HG03095 (cell line): ENCODE data around the gene TOR1B.

Source experiments
- ATAC-seq: cut with Tn5 transposase; IDR thresholded peaks from one replicate; pipeline ENCODE4 v1.9.1; 2021; ENCODE audit warnings: moderate library complexity; ENCODE audit not compliant: unreplicated experiment

Gene TOR1B

DNA sequence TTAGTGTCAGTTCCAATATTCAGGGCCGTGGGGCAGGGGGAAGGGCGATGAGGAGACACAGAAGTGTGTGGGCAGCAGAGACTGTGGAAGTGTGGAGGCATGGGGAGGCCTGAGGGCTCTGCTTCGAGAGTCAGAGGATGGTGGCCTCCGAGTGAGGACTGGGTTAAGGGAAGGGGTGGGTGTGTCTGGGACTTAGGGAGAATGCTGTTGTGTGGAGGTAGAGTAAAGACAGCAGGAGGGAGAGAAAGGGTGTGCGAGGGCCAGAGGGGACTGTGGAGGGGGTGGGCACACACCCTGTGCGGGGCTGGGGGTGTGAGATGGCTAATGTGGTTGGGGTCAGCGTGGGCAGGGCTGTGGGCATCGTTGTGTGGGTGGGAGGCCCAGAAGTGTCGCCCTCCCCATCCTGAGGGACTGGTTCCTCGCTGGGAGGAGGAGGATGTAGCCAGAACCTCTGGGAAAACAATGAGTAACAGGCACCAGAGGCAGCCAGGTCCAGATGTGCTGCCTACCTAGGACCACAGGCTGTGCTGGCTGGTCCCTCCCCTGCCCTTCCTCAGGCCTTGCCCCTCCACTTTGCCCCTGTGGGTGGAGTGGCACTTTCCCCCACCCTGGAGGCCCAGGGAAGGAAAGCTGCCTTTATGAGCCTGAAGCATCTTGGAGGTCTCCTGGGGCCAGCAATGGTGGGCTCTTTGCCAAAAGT lies 36.5 kb downstream of the TOR1B start:
- no peak for ATAC-seq

DNA sequence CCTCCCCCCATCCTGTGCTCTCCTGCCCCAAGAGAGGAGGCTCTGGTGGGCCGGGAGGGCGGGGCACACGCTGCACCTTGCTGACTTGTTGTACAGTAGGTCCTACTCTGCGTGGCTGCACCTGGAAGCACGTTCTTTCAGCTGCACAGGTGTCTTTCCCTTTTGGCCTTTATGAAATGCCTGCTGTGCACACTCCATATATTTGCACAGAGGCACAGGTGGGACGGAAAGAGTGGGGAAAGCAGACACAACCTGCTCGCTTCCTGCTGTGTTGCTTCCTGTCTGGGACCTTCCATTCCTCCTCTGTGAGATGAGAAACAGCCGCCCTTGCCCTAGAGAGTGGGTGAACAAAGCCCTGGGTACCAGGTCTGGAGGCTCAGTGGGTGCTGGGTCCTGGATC lies 37.0 kb downstream of the TOR1B start:
- ATAC-seq: no peak

DNA sequence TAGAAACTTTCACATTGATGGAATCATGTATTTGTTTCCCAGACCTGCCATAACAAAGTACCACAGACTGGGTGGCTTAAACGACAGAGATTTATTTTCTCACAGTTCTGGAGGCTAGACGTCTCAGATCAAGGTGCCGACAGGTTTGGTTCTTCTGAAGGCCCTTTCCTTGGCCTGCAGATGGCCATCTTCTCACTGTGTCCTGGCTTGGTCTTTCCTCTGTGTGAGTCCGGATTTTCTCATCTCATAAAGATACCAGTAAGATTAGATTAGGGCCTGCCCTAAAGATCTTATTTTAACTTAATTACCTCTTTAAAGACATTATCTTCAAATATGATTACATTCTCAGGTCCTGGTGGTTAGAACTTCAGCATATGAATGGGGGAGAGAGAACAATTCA lies 38.1 kb downstream of the TOR1B start:
- ATAC-seq: no peak

DNA sequence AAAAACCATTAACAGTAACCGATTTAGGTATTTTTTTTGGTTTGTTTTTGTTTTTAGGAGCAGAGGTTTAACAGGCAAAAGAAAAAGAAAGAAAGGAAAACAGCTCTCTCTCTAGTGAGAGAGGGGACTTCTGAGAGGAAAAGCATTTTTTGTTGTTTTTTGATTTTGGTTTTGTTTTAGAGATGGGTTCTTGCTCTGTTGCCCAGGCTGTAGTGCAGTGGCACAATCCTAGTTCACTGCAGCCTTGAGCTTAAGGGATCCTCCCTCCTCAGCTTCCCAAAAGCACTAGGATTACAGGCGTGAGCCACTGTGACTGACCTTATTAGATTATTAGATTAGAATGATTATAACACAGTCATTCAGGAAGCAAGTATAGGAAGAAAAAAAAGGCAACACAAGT lies 42.4 kb downstream of the TOR1B start:
- no peak for ATAC-seq

DNA sequence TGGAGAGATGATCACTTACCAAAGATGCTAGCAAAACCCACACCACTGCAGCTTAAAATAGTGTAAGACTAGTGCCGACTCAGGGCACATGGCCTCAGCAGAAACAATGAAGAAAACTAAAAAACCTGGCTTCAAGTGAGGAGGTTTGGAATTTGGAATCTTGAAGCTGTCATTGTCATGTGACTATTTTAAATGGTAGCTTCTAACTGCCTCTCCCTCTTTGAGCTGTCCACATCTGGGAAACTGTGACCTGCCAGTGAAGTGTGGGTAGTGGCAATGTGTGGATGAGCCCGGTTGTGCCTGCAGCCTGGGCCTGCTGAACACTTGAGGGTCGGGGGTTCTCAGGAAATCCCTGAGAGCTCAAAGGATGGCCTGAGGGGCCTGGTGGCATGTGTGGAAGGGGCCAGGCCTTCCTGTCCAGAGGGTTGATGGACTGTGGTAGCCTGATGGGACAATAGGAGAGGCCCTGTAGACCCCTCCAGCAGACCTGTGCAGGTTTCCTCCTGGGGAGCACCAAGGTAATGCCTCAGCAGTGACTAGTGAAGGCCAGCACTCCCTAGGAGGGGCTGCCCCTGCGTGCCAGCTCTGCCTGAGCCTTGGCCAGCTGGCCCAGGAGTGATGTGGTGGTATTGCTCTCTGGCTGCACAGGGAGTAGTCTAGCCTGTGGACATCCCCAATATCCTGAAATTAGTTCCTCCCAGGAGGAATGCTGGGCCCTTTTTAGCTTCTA lies 45.9 kb downstream of the TOR1B start:
- ATAC-seq: no peak

DNA sequence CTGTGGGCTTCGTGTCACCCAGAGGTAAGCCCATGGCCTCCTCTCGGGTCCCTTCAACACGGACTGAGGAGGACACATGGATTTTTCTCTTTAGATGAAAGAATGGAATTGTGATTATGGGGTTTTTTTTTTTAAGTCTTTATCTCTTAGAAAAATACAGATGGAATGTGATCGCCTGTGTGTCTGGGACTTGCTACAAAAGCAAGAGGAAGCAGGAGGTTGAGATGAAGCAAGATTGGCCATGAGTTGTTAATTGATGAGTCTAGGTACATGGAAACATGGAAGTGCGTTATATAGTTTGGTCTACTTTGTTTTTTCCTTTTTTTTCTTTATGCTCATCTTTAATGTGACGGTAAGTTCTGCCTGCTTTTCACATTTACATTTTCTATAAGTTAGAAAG lies 46.9 kb downstream of the TOR1B start:
- no peak for ATAC-seq

DNA sequence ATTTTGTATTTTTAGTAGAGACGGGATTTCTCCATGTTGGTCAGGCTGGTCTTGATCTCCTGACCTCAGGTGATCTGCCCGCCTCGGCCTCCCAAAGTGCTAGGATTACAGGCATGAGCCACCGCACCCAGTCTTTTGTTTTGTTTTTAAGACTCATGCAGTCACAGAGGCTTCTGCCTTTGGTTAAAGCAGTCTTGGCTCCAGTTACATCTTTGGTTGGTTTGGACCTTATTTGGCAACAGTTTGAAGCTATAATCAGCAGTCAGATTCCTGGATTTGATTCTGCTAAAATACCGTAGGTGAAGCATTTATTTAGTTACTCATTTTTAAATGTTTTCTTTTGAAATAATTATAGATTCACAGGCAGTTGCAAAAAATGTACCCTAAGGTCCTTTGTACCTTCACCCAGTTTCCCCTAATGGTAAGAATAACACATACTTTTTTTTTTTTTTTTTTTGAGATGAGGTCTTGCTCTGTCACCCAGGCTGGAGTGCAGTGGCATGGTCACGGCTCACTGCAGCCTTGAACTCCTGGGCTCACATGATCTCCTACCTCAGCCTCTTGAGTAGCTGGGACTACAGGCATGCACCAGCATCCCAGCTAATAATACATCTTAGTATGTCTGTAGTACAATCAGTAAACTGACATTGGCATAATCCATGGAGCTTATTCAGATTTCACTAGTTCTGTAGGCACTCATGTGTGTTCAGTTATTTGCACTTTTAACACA lies 48.0 kb downstream of the TOR1B start:
- ATAC-seq: no peak

DNA sequence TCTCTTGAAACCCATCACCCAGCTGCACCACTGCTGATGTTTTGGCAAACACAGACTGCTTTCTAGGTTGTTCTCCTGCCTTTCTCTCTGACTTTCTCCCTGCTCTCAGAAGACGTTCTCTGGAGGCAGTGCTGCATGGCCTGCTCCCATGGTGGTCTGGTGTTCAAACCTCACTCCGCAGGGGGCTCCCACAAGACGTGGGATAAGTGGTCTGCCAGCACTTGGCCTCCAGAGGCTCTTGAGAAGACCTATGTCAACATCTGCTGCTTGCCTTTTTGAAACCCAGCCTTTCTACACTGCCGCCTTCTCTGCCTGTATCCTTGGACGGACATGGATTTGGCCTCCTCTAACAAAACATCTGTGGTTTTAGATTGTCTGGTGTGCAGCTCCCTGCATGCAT lies 48.8 kb downstream of the TOR1B start:
- no peak for ATAC-seq

DNA sequence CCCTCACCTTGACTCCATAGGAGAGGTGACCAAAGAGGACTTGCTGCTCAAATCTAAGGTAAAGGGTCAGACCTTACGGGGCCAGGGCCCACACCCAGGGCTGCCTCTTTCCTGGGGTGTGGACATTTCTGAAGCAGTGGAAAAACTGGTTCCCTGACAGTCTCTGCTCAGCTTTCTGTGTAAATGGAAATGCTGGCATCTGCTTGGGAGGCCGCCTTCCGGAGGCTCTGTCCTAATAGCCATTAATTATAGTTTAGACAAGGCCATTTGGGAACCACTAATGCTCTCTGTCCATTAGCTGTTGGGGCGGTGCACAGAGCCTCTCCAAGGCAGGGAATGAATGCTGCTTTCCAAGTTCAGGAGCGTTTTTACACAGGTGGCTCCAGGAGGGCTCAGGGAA lies 49.6 kb downstream of the TOR1B start:
- no peak for ATAC-seq

DNA sequence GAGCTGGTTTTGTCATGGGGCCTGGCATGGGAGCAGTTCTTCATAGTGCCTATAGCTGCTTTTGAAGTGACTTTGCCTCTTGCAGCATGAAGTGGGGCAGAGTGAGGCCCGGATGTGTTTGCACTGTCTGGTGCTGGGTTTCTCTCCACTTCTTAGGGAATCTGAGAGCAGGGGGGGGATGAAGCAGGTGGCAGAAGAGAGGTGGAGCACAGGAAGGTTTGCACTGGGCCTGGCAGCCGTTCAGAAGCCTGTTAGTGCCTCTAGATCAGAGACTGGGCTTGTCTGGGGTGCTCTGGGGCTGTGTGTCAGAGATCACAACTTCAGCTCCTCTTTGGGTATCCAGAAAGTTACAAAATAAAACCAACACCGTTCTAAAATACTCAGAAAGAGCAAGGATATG lies 50.6 kb downstream of the TOR1B start:
- ATAC-seq: no peak

DNA sequence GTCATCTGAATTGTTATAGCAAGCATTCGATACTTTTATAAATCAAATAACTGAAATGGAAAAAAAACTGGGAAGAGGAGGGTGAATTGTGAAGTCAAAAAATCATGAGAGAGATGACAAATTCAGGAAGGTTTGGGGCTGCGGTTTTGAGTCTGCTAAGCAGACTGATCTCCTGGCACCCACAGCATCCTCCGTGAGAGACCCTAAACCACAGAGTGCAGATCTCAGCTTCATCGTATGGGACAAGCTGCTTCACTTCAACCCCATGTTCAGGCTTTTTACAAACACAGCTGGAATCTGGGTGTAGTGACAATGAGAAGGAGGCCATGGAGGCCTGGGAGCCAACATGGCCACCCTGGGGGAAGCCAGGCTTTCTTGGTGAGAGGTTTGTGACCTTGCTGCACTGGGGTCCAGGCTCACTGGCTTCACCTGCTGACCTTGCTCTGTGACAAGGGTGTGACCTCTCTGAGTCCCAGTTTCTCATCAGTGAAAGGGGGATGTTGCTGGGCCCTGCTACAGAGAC lies 51.7 kb downstream of the TOR1B start:
- no peak for ATAC-seq

DNA sequence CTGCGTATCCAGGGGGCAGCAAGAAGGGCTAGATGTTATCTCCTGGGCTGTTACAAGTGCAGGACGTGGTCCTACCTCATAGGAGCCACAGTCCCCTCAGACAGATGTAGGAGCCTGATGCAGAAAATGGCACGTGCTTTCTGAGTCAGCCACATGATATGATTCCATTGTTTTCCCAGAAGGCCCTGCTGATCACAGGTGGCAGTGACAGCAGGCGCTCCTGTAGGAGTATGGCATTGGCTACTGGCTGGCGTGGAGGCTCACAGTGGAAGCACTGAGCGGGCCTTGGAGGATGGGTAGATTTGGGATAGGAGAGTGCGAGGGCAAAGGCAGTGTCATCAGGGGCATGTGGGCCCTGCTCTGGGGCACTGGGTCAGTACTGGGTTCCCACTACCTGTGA lies 54.2 kb downstream of the TOR1B start:
- ATAC-seq: no peak

DNA sequence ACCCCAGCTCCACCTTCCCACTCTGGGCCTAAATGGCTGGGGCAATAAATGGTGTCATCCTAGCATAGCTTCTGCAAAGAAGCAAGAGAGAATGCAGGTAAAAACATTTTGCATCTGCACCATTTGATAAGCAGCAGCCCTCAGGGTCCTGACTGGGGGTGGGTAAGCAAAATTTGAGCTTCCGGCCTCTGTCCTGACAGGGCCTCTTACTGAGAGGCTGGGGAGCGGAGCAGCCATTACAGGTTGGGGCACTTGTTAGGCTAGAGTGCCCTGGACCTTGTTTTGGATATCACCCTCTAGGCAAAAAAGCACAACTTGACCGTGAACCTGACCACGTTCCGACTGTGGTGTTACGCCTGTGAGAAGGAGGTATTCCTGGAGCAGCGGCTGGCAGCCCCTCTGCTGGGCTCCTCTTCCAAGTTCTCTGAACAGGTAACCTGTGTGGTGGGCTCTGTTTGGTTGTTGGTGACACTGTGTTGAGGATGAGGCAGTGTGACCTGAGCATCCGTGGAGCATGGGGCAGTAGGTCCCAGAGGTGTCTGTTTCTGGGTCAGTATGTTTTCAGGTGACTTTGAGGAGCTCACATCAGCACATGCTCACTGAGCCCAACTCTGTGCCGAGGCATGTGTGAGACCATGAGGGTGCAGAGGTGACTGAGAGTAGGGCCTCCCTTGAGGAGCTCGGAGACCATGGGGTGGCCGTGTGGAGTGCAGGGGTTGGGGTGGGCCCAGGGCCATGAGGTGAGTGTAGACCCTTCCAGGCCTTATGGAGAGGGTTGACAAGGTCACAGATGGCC lies 55.4 kb downstream of the TOR1B start:
- ATAC-seq: no peak
